Activated naive CD4-positive, alpha-beta T cell treated with anti-CD3 and anti-CD28 coated beads for 36 hours (primary cell): ENCODE results near the gene H3-3A. TPM values are rescaled to one million over a fixed set of nuclear protein-coding genes. Genes with fewer than 3 reads are reported as not detected.

Experiments
- CTCF ChIA-PET: fragments of 350-600 bp; sonication (Branson Sonifier 250); formaldehyde crosslinking; loops from one replicate; lab custom pipeline; 2021; ENCODE audit warnings: antibody characterized with exemption; lab: Charles Lee
- DNase-seq: peaks from one replicate; pipeline ENCODE4 v3.0.0-alpha.2; 2020
- H3K27ac Mint-ChIP-seq: one replicate; pipeline ENCODE4 v1.8.0; 2021; ENCODE audit warnings: mild to moderate bottlenecking, mixed read lengths
- H3K27me3 Mint-ChIP-seq: one replicate; pipeline ENCODE4 v1.8.0; 2021; ENCODE audit warnings: low read depth, mixed read lengths
- H3K36me3 Mint-ChIP-seq: one replicate; pipeline ENCODE4 v1.8.0; 2021; ENCODE audit warnings: low read depth, mixed read lengths
- H3K4me1 Mint-ChIP-seq: one replicate; pipeline ENCODE4 v1.8.0; 2021; ENCODE audit warnings: low read depth, mixed read lengths
- H3K4me3 Mint-ChIP-seq: one replicate; pipeline ENCODE4 v1.8.0; 2021; ENCODE audit warnings: mild to moderate bottlenecking, moderate library complexity, mixed read lengths
- H3K9me3 Mint-ChIP-seq: one replicate; pipeline ENCODE4 v1.8.0; 2021; ENCODE audit warnings: mixed read lengths
- intact Hi-C: fragments of 100-400 bp; cut with micrococcal nuclease; formaldehyde crosslinking; loops from one replicate; pipeline ENCODE4 v1.15.1; 2023
- total RNA-seq, 2 experiments: library from RNA; stranded (reverse); gene quantifications; one replicate each; pipeline ENCODE4 v1.2.3, GENCODE V29; 2021

The H3-3A gene
- total RNA-seq, 2 experiments from 2014 or later = 325 to 332 TPM

GRCh38 chr1:226121049-226121586 lies 58.6 kb downstream of the H3-3A start:
- CTCF ChIA-PET = interaction anchor here (0.8 to 5.2 kb wide), 12 partner anchors 10 to 188 kb away, joined by 3 to 51 read pairs (median 4); partner anchors contain the start of genes H3-3A and LIN9
- peak overlapping the region; percentile 74 for H3K4me3 Mint-ChIP-seq
- intact Hi-C loops = loop anchor here (1.0 to 5.0 kb wide), 6 partner anchors 12 to 646 kb away; partner anchors contain the start of gene PYCR2
- DNase-seq = no peak
- no peaks in the 10 kb centered on the region for H3K36me3 Mint-ChIP-seq
- no peaks in the 10 kb centered on the region for H3K9me3 Mint-ChIP-seq
- H3K27me3 Mint-ChIP-seq = no peaks in the 10 kb centered on the region
- peak overlapping the region; percentile 81 for H3K27ac Mint-ChIP-seq
- peaks cover 22% of the 10 kb centered on the region for H3K4me1 Mint-ChIP-seq

Other genes starting within 250 kb of the H3-3A start
- 10 to 100 TPM; 34.3 to 34.7 TPM for gene TMEM63A, start 180.3 kb upstream of the H3-3A start, total RNA-seq
- under 1 TPM in 1 of 2 experiments, not detected in 1; 0.22 TPM for gene LEFTY1, start 173.6 kb upstream of the H3-3A start, total RNA-seq
- gene PYCR2, start 138.5 kb upstream of the H3-3A start, total RNA-seq = 100 to 1,000 TPM; 143 to 149 TPM
- under 1 TPM in 1 of 2 experiments, not detected in 1; 0.10 TPM for gene LEFTY2, start 121.5 kb upstream of the H3-3A start, total RNA-seq
- gene SDE2, start 63.4 kb upstream of the H3-3A start, total RNA-seq = 10 to 100 TPM; 15.3 to 16.5 TPM
- 10 to 100 TPM; 15.0 to 15.7 TPM for gene ACBD3, start 124.0 kb downstream of the H3-3A start, total RNA-seq
- gene MIXL1, start 160.9 kb downstream of the H3-3A start, total RNA-seq = not detected
- 1 to 10 TPM; 7.7 to 9.5 TPM for gene LIN9, start 246.4 kb downstream of the H3-3A start, total RNA-seq